ENCODE data around the gene RAB19. TPM values are rescaled to one million over a fixed set of nuclear protein-coding genes. Genes with fewer than 3 reads are reported as not detected.
A peak's percentile ranks its signal among the peaks of the same experiment; 100 is the strongest.

RAB19 gene
- total and polyA plus RNA-seq, 2 of the 8 experiments (the other 6 are each of a cell fraction or from before 2014, with no cell fraction given): 9.8 to 11.0 TPM

GRCh38 chr7:140375892-140376730 is 27.7 kb upstream of the RAB19 start:
- Histone ChIP-seq H3K14ac (ENCODE audit: insufficient read length) (no peak overlapping the region), H2AFZ (ENCODE audit: low read length) (no peak overlapping the region), H3K27ac (ENCODE audit: low read depth, low read length) (no peak overlapping the region), H3K79me1 (ENCODE audit: low read depth, low read length) (no peaks in the 10 kb centered on the region), H3K4me2 (ENCODE audit: insufficient read depth in 1 of 2, low read depth in 2 of 2, low read length in 2 of 2) (no peak overlapping the region), H2AK5ac (ENCODE audit: low read depth, low read length) (no peak overlapping the region), H4K8ac (ENCODE audit: extremely low read depth, insufficient read depth, low read length) (peak overlapping the region; percentile 41; the same call in 1 of the 2 replicates), H3K4me3 (ENCODE audit: extremely low read depth in 1 of 4, insufficient read depth in 2 of 4, low read depth in 3 of 4, low read length in 4 of 4) (no peak overlapping the region), H2BK5ac (ENCODE audit: low read depth, low read length) (no peak overlapping the region), H3K4me1 (replicated peaks in 1 of 4; ENCODE audit: control insufficient read depth in 3 of 4, insufficient read depth in 4 of 4, low read length in 3 of 4) (no peaks in the 10 kb centered on the region), H3K79me2 (ENCODE audit: control insufficient read depth in 1 of 2, insufficient read depth in 2 of 2, low read length in 2 of 2) (no peaks in the 10 kb centered on the region), H3K56ac (replicated peaks; ENCODE audit: insufficient read length, low read depth, low read length) (no peak overlapping the region), H2BK12ac (ENCODE audit: low read depth, low read length) (no peak overlapping the region), H2BK120ac (replicated peaks; ENCODE audit: low read depth, low read length) (no peak overlapping the region), H4K5ac (ENCODE audit: insufficient read length, low read depth, low read length) (no peak overlapping the region), H3K27me3 (replicated peaks in 1 of 4; ENCODE audit: control insufficient read depth in 3 of 4, extremely low read depth in 1 of 4, insufficient read depth in 3 of 4, low read length in 3 of 4) (no peaks in the 10 kb centered on the region), H2BK15ac (ENCODE audit: low read length) (no peak overlapping the region), H3K23ac (ENCODE audit: insufficient read length) (no peak overlapping the region), H3K9me3 (ENCODE audit: insufficient read depth in 2 of 2, low read depth in 1 of 2, low read length in 1 of 2) (no peaks in the 10 kb centered on the region), H2BK20ac (ENCODE audit: low read length) (no peak overlapping the region), H3K4ac (replicated peaks; ENCODE audit: insufficient read length, low read depth, low read length) (no peak overlapping the region), H3K9ac (replicated peaks in 1 of 4; ENCODE audit: extremely low read depth in 1 of 4, low read depth in 3 of 4, low read length in 3 of 4) (no peak overlapping the region), H3K18ac (ENCODE audit: extremely low read depth, low read length) (no peak overlapping the region), H3K23me2 (ENCODE audit: low read depth, low read length) (no peaks in the 10 kb centered on the region), H4K91ac (replicated peaks; ENCODE audit: insufficient read length, low read length) (no peak overlapping the region), H4K20me1 (replicated peaks in 1 of 2; ENCODE audit: control insufficient read depth in 1 of 2, insufficient read depth in 2 of 2, low read length in 2 of 2) (peaks cover 3 to 4% of the 10 kb centered on the region in 2 experiments), H3K36me3 (ENCODE audit: control insufficient read depth in 2 of 4, insufficient read depth in 4 of 4, low read length in 3 of 4) (peaks cover 4 to 45% (median 20%) of the 10 kb centered on the region in 4 experiments)
- WGBS, 2 experiments (ENCODE audit: extremely low coverage in 1 of 2, insufficient coverage in 1 of 2, insufficient read length in 1 of 2, insufficient replicate concordance in 2 of 2, low coverage in 1 of 2, low lambda C conversion rate in 2 of 2, missing lambda C conversion rate in 1 of 2): 94% methylated on average over 8 of the region's 8 CpGs; no CpG with 5 or more reads in 1 of the 2 experiments
- FAIRE-seq (no peak), DNase-seq (ENCODE audit: low read depth in 1 of 2, low spot score in 2 of 2) (no peak)
- ChIA-PET POLR2A (ENCODE audit: partially characterized antibody) (interaction anchor here (0.6 kb wide), 1 partner anchor 68 kb away, joined by 4 read pairs; no protein-coding TSS in a partner anchor), CTCF (ENCODE audit: partially characterized antibody) (interaction anchor here (1.3 kb wide), 1 partner anchor 68 kb away, joined by 5 read pairs; no protein-coding TSS in a partner anchor)
- TF ChIP-seq CBX8 (IDR thresholded peaks at IDR 0.05; ENCODE audit: borderline replicate concordance, low read depth, low read length): no peak
- no peak for TF ChIP-seq CTBP2 (IDR thresholded peaks at IDR 0.05; ENCODE audit: borderline replicate concordance, insufficient read depth, insufficient read length, low read length)
- TF ChIP-seq GTF2F1 (IDR thresholded peaks at IDR 0.05; ENCODE audit: borderline replicate concordance, low read depth, low read length): no peak
- no peak for TF ChIP-seq RBBP5 (IDR thresholded peaks at IDR 0.05; ENCODE audit: borderline replicate concordance, low read depth, low read length)
- no peak for TF ChIP-seq ZNF274 (IDR thresholded peaks at IDR 0.05; ENCODE audit: borderline replicate concordance, extremely low read depth, low read length)
- TF ChIP-seq CTCF (IDR thresholded peaks at IDR 0.05; ENCODE audit: control extremely low read depth in 1 of 3, insufficient read depth in 1 of 3, low read depth in 1 of 3, low read length in 3 of 3): no peak
- TF ChIP-seq NRF1 (IDR thresholded peaks at IDR 0.05; ENCODE audit: low read depth, low read length): no peak
- TF ChIP-seq SUZ12 (IDR thresholded peaks at IDR 0.05; ENCODE audit: low read length): no peak
- no peak for TF ChIP-seq POLR2AphosphoS5 (IDR thresholded peaks at IDR 0.05; ENCODE audit: low read depth, low read length)

Measured in H1 (cell line).